Measurements from ENCODE around the gene OXT. TPM values are rescaled to one million over a fixed set of nuclear protein-coding genes. Genes with fewer than 3 reads are reported as not detected.

The OXT gene
- total and polyA plus RNA-seq, 2 of the 4 experiments (the other 2 are of a cell fraction), result not detected

DNA sequence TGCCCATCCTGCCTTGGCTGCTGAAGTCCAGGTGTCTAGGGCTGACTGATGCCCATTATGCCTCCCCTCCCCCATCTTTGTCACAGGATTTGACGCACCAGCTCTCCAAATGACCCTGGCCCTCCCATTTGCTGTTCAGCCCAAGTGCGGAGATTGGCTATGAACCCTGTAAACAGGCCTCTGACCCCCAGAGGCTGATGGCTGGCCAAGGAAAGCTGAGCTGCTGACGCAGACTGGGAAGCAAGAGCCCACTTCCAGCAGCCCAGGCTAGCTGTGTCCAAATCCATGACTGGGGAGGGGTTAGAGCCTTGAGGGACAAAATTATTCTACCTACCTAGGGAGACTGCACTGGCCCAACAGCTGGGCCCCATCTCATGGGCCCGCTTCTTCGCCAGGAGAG, 28.8 kb upstream of the OXT start:
- Histone ChIP-seq H3K18ac (ENCODE audit: low read depth, low read length) (no peak overlapping the region), H2AFZ (replicated peaks; ENCODE audit: low read length, poor library complexity) (no peak overlapping the region), H4K5ac (ENCODE audit: low read depth, low read length) (no peak overlapping the region), H3K27ac (ENCODE audit: insufficient read depth, low read length) (no peak overlapping the region), H3K27me3 (ENCODE audit: control insufficient read depth, insufficient read depth, low read length) (no peaks in the 10 kb centered on the region), H2BK20ac (ENCODE audit: low read depth, low read length) (no peak overlapping the region), H3K9me1 (ENCODE audit: insufficient read depth, low read length) (peaks cover 21% of the 10 kb centered on the region), H3K79me1 (ENCODE audit: low read depth in 1 of 2, low read length in 2 of 2) (peaks cover 10 to 16% of the 10 kb centered on the region in 2 experiments), H4K20me1 (ENCODE audit: insufficient read depth, low read length) (peaks cover 8% of the 10 kb centered on the region), H3K23ac (ENCODE audit: low read depth, low read length) (no peak overlapping the region), H3K9ac (ENCODE audit: low read depth, low read length) (no peak overlapping the region), H3K4me2 (ENCODE audit: low read depth, low read length) (no peak overlapping the region), H3K4me3 (ENCODE audit: insufficient read depth, low read depth, low read length) (no peak overlapping the region), H4K91ac (ENCODE audit: insufficient read depth, low read depth, low read length) (no peak overlapping the region), H3K4me1 (ENCODE audit: control insufficient read depth, insufficient read depth, low read length) (peaks cover 13% of the 10 kb centered on the region), H3K36me3 (ENCODE audit: control insufficient read depth, insufficient read depth, low read length) (peaks cover 25% of the 10 kb centered on the region), H2AK9ac (replicated peaks; ENCODE audit: low read depth, low read length, poor library complexity) (peak overlapping the region; percentile 14), H3K4ac (ENCODE audit: low read depth, low read length) (no peak overlapping the region), H2AK5ac (ENCODE audit: low read depth, low read length) (no peak overlapping the region), H2BK5ac (ENCODE audit: low read depth, low read length, poor library complexity, severe bottlenecking) (no peak overlapping the region), H3K56ac (ENCODE audit: extremely low read depth, insufficient read depth, low read length) (no peak overlapping the region), H3K14ac (replicated peaks; ENCODE audit: low read depth, low read length) (no peak overlapping the region), H2BK15ac (ENCODE audit: low read depth, low read length) (no peak overlapping the region), H2BK120ac (ENCODE audit: low read depth, low read length) (no peak overlapping the region), H4K8ac (ENCODE audit: low read depth in 2 of 2, low read length in 2 of 2) (no peak overlapping the region), H3K9me3 (ENCODE audit: control insufficient read depth, insufficient read depth, low read length) (no peaks in the 10 kb centered on the region)
- ATAC-seq (ENCODE audit: low read depth) (no peak), DNase-seq (no peak)
- dilution Hi-C loops (cut with HindIII; ENCODE audit: low sequenced_read_pairs, unreplicated experiment), result no loop called here
- in situ Hi-C loops (cut with MboI; ENCODE audit: low sequenced_read_pairs), result no loop called here
- CTCF ChIA-PET, result interaction anchor here (0.7 kb wide), 1 partner anchor 42 kb away, joined by 3 read pairs; no protein-coding TSS in a partner anchor
- WGBS, 2 experiments (ENCODE audit: extremely low coverage in 2 of 2, insufficient read length in 1 of 2), result 60% methylated on average over 1 of the region's 5 CpGs; no CpG with 5 or more reads in 1 of the 2 experiments
- BruUV-seq (replicated peaks), result no TSS peak
- TF ChIP-seq RFX5 (IDR thresholded peaks at IDR 0.05; ENCODE audit: low read depth, low read length) (no peak), CHD1 (IDR thresholded peaks at IDR 0.05; ENCODE audit: low read depth, low read length) (no peak), BHLHE40 (IDR thresholded peaks at IDR 0.05; ENCODE audit: low read depth, low read length) (no peak), MAZ (IDR thresholded peaks at IDR 0.05; ENCODE audit: borderline replicate concordance, low read depth, low read length) (no peak), RAD21 (IDR thresholded peaks at IDR 0.05; ENCODE audit: low read length) (no peak), NFE2L2 (IDR thresholded peaks at IDR 0.05; ENCODE audit: low read depth, low read length) (no peak), MXI1 (IDR thresholded peaks at IDR 0.05; ENCODE audit: borderline replicate concordance, low read depth, low read length) (no peak), SMC3 (IDR thresholded peaks at IDR 0.05; ENCODE audit: low read depth, low read length) (no peak), FOS (IDR thresholded peaks at IDR 0.05; ENCODE audit: low read depth, low read length) (no peak), POLR2A (IDR thresholded peaks at IDR 0.05; ENCODE audit: low read depth, low read length) (no peak), CEBPB (IDR thresholded peaks at IDR 0.05; ENCODE audit: low read depth, low read length) (no peak), RCOR1 (IDR thresholded peaks at IDR 0.05; ENCODE audit: insufficient replicate concordance, low read length) (no peak), MAFK (IDR thresholded peaks at IDR 0.05; ENCODE audit: low read depth, low read length) (no peak)
- TF ChIP-seq, protein P1, sequence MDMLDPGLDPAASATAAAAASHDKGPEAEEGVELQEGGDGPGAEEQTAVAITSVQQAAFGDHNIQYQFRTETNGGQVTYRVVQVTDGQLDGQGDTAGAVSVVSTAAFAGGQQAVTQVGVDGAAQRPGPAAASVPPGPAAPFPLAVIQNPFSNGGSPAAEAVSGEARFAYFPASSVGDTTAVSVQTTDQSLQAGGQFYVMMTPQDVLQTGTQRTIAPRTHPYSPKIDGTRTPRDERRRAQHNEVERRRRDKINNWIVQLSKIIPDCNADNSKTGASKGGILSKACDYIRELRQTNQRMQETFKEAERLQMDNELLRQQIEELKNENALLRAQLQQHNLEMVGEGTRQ (IDR thresholded peaks at IDR 0.05; ENCODE audit: low read depth, low read length), result no peak
- TF ChIP-seq, protein P2, sequence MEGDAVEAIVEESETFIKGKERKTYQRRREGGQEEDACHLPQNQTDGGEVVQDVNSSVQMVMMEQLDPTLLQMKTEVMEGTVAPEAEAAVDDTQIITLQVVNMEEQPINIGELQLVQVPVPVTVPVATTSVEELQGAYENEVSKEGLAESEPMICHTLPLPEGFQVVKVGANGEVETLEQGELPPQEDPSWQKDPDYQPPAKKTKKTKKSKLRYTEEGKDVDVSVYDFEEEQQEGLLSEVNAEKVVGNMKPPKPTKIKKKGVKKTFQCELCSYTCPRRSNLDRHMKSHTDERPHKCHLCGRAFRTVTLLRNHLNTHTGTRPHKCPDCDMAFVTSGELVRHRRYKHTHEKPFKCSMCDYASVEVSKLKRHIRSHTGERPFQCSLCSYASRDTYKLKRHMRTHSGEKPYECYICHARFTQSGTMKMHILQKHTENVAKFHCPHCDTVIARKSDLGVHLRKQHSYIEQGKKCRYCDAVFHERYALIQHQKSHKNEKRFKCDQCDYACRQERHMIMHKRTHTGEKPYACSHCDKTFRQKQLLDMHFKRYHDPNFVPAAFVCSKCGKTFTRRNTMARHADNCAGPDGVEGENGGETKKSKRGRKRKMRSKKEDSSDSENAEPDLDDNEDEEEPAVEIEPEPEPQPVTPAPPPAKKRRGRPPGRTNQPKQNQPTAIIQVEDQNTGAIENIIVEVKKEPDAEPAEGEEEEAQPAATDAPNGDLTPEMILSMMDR (conservative IDR thresholded peaks at IDR 0.05; ENCODE audit: low read depth, low read length), result no peak
- TF ChIP-seq, protein P3, sequence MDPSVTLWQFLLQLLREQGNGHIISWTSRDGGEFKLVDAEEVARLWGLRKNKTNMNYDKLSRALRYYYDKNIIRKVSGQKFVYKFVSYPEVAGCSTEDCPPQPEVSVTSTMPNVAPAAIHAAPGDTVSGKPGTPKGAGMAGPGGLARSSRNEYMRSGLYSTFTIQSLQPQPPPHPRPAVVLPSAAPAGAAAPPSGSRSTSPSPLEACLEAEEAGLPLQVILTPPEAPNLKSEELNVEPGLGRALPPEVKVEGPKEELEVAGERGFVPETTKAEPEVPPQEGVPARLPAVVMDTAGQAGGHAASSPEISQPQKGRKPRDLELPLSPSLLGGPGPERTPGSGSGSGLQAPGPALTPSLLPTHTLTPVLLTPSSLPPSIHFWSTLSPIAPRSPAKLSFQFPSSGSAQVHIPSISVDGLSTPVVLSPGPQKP (IDR thresholded peaks at IDR 0.05; ENCODE audit: borderline replicate concordance, low read depth, low read length), result no peak
- intact Hi-C loops (cut with micrococcal nuclease), result no loop called here
- POLR2A ChIA-PET (ENCODE audit: unreplicated experiment), result no interaction called here

All from IMR-90 (cell line).